EL (cell line): ENCODE measurements around the gene C17orf67.

ENCODE experiments used
- DNase-seq: peaks from one replicate; pipeline ENCODE4 v3.0.0-alpha.2; 2016

Gene C17orf67

GRCh38 chr17:56833809-56834379, at the start of gene C17orf67, which contains the start of gene DGKE:
Gene C17orf67 (minus strand): TSS chr17:56833920. CDS start chr17:56815810, 18,110 bp downstream.
Gene DGKE (plus strand): TSS chr17:56834151. CDS start chr17:56834796, 645 bp downstream.
- peak; percentile 97 for DNase-seq

DNA sequence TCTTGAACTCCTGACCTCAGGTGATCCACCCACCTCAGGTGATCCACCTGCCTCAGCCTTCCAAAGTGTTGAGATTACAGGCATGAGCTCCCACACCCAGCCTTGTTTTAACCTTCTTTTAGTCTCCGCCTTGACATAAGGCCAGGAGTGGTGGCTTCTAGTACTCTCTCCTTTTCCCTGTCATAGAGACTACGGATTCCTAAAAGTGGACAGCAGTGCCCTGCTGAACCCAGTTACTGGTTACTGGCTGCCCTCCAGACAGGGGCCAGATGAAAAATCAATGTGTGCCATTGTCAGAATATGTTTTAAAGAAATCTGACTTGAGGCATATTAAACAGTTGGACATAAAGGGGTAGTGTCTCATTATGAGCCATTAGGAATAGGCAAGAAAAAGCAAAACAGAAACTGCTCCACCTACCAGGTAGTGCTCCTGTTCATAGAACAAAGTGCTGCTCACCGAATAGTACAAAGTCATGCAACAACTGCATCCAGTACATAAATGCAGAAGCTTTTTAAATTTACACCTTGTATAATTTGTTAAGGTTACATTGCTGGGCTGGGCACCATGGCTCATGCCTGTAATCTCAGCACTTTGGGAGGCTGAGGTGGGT, 48.1 kb upstream of the C17orf67 start:
- DNase-seq = no peak

- DNase-seq = no peak
These were observed 46.9 kb upstream of the C17orf67 start for GRCh38 chr17:56880571-56880970.

GRCh38 chr17:56880133-56880532, 46.4 kb upstream of the C17orf67 start:
- DNase-seq = no peak

- no peak for DNase-seq
These were observed 45.6 kb upstream of the C17orf67 start for GRCh38 chr17:56879280-56879679.

DNA sequence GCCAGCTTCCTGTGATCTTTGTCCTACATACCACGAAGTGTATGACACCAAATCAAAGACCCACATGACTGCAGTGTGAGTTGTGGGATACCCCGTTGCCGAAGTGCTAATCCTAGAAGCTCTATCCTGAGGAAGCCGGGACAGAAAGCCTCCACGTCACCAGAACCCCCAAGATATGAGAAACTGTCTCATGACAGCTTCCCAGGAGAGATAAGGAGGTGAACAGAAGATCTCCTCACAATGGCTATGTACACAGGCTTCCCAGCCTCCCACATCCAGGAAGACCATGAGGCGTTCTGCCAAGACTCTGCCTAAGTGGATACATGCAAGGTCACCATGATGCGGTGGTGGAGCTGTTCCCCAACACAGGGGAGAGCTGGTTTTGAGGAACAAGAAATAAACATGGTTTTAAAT, 43.1 kb upstream of the C17orf67 start:
- no peak for DNase-seq

- DNase-seq = no peak
These were observed 36.4 kb upstream of the C17orf67 start for GRCh38 chr17:56870081-56870651.

DNA sequence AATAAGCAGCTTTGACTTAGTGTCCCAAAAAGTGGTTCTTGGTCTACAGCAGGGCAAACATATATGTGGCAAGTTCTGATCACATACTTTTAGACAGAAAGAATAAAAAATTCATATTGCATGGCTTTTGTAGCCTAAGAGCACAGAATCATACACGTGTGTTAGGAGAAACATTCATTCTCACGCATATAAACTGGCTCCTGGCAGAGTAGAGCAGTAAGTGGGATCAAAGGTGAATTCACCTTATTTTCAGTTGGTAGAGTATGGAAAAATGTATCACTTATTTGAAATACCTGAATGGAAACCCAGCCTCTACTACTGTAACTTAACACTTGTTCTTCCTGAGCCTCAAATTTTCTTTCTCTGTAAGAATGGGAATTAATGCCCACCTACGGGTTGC, 35.0 kb upstream of the C17orf67 start:
- no peak for DNase-seq

GRCh38 chr17:56867948-56868376, 34.2 kb upstream of the C17orf67 start:
- DNase-seq = peak; percentile 71

- DNase-seq = no peak
These were observed 32.8 kb upstream of the C17orf67 start for GRCh38 chr17:56866496-56866895.

DNA sequence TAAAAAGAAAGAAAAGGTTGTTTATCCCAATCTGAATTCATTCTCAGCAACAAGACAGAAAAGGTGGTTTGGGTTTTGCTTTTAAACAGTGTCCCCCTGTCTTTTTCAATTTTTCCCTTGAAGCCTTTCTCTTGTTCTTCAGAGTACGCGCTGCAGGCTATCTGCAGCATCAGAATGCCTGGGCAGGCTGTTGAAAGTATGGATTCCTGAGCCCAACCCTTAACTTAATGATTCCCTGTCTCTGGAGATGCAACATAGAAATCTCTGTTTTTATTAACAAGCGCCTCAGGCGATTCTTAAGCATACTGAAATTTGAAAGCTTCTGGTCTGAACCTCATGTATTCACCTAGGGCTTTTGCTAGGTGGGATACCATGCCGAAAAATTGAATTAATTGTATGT, 32.4 kb upstream of the C17orf67 start:
- no peak for DNase-seq

- no peak for DNase-seq
These were observed 30.3 kb upstream of the C17orf67 start for GRCh38 chr17:56863974-56864373.

DNA sequence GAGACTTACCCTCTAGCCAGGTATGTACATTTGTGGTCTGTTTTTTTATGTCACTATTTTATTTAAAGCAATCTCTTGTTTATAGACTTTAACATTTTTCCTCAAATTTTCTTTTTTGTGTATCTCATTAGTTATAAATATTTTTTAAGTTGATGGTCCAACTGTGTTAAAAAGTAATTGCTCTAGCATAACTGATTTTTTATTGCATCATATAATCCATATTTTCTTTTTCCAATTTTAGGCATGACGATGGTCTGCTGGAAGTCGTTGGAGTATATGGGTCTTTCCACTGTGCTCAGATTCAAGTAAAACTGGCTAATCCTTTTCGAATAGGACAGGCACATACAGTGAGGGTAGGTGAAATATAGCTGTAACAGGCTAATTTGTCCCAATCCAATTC, 28.2 kb upstream of the C17orf67 start:
- no peak for DNase-seq

DNA sequence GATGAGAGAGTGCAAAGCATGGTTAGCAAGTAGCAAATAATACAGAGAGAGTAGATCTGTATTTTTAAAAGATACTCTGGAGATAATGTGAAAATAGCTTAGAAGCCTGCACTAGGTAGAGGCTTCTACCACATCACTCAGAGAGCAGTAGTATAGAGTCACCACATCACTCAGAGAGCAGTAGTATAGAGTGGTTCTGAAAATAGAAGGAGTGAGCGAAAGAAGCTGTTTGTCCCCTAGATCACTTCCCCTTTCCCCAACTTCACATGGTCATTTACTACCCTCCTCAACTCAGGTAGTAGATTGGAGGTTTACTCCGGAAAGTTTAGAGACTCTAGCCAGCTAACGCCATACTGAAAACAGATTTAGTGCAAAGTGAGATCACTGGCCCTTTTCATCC, 17.3 kb upstream of the C17orf67 start:
- DNase-seq = no peak

DNA sequence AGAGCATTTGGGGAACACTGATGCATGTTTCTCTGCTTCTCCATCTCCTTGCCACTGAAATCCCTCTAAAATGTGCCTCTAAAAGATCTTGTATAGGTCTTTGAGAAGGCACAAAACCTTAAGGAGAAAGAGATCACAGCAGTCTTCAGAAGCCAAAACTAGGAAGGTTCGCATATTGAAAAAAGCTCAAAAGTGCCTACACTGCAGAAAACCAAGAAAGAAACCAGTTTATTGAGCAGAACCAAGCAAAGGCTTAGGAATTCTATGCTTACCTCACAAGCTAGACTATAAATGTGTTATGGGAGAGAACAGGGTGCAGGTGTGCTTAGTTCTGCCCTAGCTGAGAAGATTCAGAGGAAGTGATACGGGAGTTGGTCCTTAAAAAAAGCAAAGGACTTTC, 16.9 kb upstream of the C17orf67 start:
- no peak for DNase-seq

- DNase-seq = no peak
These were observed 15.4 kb upstream of the C17orf67 start for GRCh38 chr17:56849131-56849530.

DNA sequence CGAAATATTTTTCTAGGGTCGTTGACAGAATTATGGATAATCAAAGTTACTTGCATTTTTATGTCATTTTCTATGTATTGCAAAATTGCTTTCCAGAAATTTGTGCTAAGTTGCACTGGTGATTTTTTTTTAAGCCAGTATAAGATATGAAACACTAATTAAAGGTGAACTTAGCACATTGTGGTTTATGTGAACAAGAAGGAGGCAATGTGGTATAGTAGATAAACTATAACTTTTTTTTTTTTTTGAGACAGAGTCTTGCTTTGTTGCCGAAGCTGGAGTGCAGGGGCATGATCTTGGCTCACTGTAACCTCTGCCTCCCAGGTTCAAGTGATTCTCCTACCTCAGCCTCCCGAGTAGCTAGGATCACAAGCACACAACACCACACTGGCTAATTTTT, 13.4 kb upstream of the C17orf67 start:
- DNase-seq = no peak

DNA sequence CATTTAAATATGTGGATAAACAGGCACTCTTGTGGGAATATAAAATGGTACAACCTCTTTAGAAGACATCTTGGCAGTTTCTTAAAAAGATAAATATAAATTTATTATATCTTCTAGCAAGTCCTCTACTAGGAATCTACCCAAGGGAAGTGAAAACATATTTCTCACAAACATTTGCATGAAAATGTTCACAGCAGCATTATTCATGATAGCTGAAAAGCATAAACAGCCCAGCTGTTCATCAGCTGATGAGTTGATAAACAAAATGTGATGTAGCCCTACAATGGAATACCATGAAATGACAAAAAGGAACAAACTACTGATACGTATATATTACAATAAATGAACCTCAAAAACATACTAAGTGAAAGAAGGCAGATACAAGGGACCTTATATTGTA, 12.2 kb upstream of the C17orf67 start:
- DNase-seq = no peak

DNA sequence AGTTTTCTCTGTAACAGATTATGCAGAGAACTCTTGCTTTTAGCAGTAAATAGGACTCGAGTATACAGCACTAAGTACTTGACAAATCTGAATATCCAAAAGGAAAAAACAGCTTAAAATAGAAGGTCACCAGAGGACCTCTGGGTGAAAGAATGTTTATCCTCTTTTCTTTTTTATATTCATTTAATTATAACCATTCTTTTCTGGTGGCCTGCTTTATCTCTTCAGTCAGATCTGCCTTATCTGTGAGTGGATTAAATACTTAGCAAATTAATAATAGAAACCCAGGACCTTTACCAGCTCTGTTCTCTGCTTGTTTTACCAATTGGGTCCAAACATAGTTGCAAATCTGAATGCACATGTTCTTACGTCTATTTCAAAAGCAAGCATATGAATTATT, 8.9 kb upstream of the C17orf67 start:
- no peak for DNase-seq

- DNase-seq = no peak
These were observed 5.0 kb upstream of the C17orf67 start for GRCh38 chr17:56838687-56839086.

- DNase-seq = no peak
These were observed 1.5 kb upstream of the C17orf67 start for GRCh38 chr17:56835264-56835585.

DNA sequence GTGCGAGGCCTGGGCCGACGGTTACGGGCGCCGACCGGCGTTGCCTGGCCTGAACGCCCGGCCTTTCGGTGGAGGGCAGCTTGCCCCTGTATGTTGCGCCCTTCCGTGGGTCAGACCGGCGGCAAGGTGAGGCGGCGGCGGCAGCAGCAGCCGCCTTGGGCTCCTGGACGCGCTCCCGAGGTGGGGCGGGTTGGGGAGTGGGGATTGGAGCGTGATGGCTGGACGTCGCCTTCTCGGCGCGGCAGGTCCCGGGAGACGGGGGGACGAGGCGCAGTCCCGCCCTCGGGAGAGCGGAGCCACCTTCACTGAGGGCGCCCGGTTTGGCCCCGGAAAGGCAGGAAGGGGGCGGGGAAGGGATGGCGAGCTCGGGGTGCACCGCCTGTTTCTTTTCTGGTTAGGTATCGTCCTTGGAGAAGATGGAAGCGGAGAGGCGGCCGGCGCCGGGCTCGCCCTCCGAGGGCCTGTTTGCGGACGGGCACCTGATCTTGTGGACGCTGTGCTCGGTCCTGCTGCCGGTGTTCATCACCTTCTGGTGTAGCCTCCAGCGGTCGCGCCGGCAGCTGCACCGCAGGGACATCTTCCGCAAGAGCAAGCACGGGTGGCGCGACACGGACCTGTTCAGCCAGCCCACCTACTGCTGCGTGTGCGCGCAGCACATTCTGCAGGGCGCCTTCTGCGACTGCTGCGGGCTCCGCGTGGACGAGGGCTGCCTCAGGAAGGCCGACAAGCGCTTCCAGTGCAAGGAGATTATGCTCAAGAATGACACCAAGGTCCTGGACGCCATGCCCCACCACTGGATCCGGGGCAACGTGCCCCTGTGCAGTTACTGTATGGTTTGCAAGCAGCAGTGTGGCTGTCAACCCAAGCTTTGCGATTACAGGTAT, 902 bp upstream of the C17orf67 start:
- peak; percentile 50 for DNase-seq

- peak; percentile 66 for DNase-seq
These were observed 487 bp downstream of the C17orf67 start for GRCh38 chr17:56833057-56833808.
